PC-3 (cell line): ENCODE data around the gene EEF1A2.

Experiments
- CTCF ChIP-seq: fragments of 300-600 bp; sonication (generic); conservative IDR thresholded peaks from 2 replicates; pipeline ENCODE4 v1.5.1; 2017; ENCODE audit warnings: antibody characterized with exemption, low read depth, mild to moderate bottlenecking, low read length
- EZH2 ChIP-seq: fragments of 300-600 bp; sonication (generic); IDR thresholded peaks from one replicate; pipeline ENCODE4 v1.6.1; 2017; ENCODE audit warnings: antibody characterized with exemption, mild to moderate bottlenecking, low read length; ENCODE audit not compliant: unreplicated experiment
- EZH2phosphoT487 ChIP-seq: fragments of 300-600 bp; sonication (generic); IDR thresholded peaks from 2 replicates; pipeline ENCODE4 v1.6.1; 2018; ENCODE audit warnings: mild to moderate bottlenecking, antibody characterized with exemption, low read length, borderline replicate concordance

GRCh38 chr20:63441136-63442099, 57.5 kb downstream of the EEF1A2 start:
- TF ChIP-seq CTCF = no peak
- no peak for TF ChIP-seq EZH2
- TF ChIP-seq EZH2phosphoT487 = no peak
